Ascending aorta (tissue), 2 donors: Measurements from ENCODE around the gene UMAD1. TPM values are rescaled to one million over a fixed set of nuclear protein-coding genes. Genes with fewer than 3 reads are reported as not detected.

Experiments used
- DNase-seq, 2 donors: peaks; one replicate each; pipeline ENCODE4 v3.0.0-alpha.2; 2019; ENCODE audit warnings: low spot score in 2 of 2
- H3K27ac ChIP-seq, 2 donors: fragments of 200-600 bp; sonication (generic); one replicate each; pipeline ENCODE4 v1.5.1; 2016 to 2017; ENCODE audit warnings: mild to moderate bottlenecking in 1 of 2
- H3K27me3 ChIP-seq: fragments of 200-600 bp; sonication (generic); one replicate; pipeline ENCODE4 v1.5.1; 2017
- H3K36me3 ChIP-seq, 2 donors: fragments of 200-600 bp; sonication (generic); one replicate each; pipeline ENCODE4 v1.5.1; 2016
- H3K4me1 ChIP-seq, 2 donors: fragments of 200-600 bp; sonication (generic); one replicate each; pipeline ENCODE4 v1.5.1; 2016 to 2017; ENCODE audit warnings: mild to moderate bottlenecking in 1 of 2
- H3K4me3 ChIP-seq, 2 donors: fragments of 200-600 bp; sonication (generic); one replicate each; pipeline ENCODE4 v1.5.1; 2016 to 2017; ENCODE audit warnings: mild to moderate bottlenecking in 1 of 2
- H3K9me3 ChIP-seq, 2 donors: fragments of 200-600 bp; sonication (generic); one replicate each; pipeline ENCODE4 v1.5.1; 2016
- CTCF ChIP-seq, 3 experiments: fragments of 200-600 bp in 2 of 3; fragments of 450-650 bp in 1 of 3; sonication (generic) in 2 of 3; IDR thresholded peaks; one replicate each; pipeline ENCODE4 v1.5.1; 2016 to 2019; ENCODE audit warnings: antibody characterized with exemption in 3 of 3, mild to moderate bottlenecking in 1 of 3, moderate library complexity in 1 of 3
- intact Hi-C: fragments of 100-400 bp; cut with DNase I; formaldehyde crosslinking; loops from one replicate; pipeline ENCODE4 v1.15.1; 2023
- total RNA-seq: library from RNA; depleted of rRNA; stranded (reverse); fragments of >200 nt; gene quantifications from one replicate; pipeline ENCODE4 v1.1.0, GENCODE V29; 2016

Gene UMAD1
- total RNA-seq, 1 donor from 2014 or later, result 17.7 TPM

GRCh38 chr7:7884855-7885254 lies 244.3 kb downstream of the UMAD1 start:
- intact Hi-C loops, result no loop called here
- no peak for TF ChIP-seq CTCF (IDR thresholded peaks at IDR 0.05)
- no peaks in the 10 kb centered on the region for H3K36me3 ChIP-seq
- DNase-seq, result no peak
- H3K27me3 ChIP-seq, result no peaks in the 10 kb centered on the region
- no peak overlapping the region for H3K4me3 ChIP-seq
- no peak overlapping the region for H3K27ac ChIP-seq
- no peaks in the 10 kb centered on the region for H3K9me3 ChIP-seq
- no peaks in the 10 kb centered on the region for H3K4me1 ChIP-seq

- Histone ChIP-seq H3K27ac (no peak overlapping the region), H3K9me3 (no peaks in the 10 kb centered on the region), H3K4me1 (no peaks in the 10 kb centered on the region), H3K4me3 (no peak overlapping the region), H3K27me3 (no peaks in the 10 kb centered on the region), H3K36me3 (peaks cover 0 to 3% of the 10 kb centered on the region in 2 donors)
- intact Hi-C loops, result no loop called here
- TF ChIP-seq CTCF (IDR thresholded peaks at IDR 0.05), result no peak
- no peak for DNase-seq
These were observed 249.4 kb downstream of the UMAD1 start for GRCh38 chr7:7889791-7890568.

GRCh38 chr7:7895004-7895650 lies 254.6 kb downstream of the UMAD1 start:
- H3K27ac ChIP-seq, result no peak overlapping the region
- H3K9me3 ChIP-seq, result no peaks in the 10 kb centered on the region
- no peaks in the 10 kb centered on the region for H3K4me1 ChIP-seq
- no peak overlapping the region for H3K4me3 ChIP-seq
- no peak for TF ChIP-seq CTCF (IDR thresholded peaks at IDR 0.05)
- intact Hi-C loops, result no loop called here
- H3K27me3 ChIP-seq, result no peaks in the 10 kb centered on the region
- peaks cover 0 to 3% of the 10 kb centered on the region in 2 donors for H3K36me3 ChIP-seq
- no peak for DNase-seq

- Histone ChIP-seq H3K4me3 (no peak overlapping the region), H3K9me3 (no peaks in the 10 kb centered on the region), H3K4me1 (no peaks in the 10 kb centered on the region), H3K27ac (no peak overlapping the region), H3K27me3 (no peaks in the 10 kb centered on the region), H3K36me3 (peaks cover 0 to 3% of the 10 kb centered on the region in 2 donors)
- TF ChIP-seq CTCF (IDR thresholded peaks at IDR 0.05), result no peak
- no peak for DNase-seq
- intact Hi-C loops, result no loop called here
These were observed 255.2 kb downstream of the UMAD1 start for GRCh38 chr7:7895754-7896153.

GRCh38 chr7:7897509-7897908 lies 257.0 kb downstream of the UMAD1 start:
- no peaks in the 10 kb centered on the region for H3K9me3 ChIP-seq
- intact Hi-C loops, result no loop called here
- H3K4me1 ChIP-seq, result no peaks in the 10 kb centered on the region
- TF ChIP-seq CTCF (IDR thresholded peaks at IDR 0.05), result no peak
- H3K4me3 ChIP-seq, result no peak overlapping the region
- H3K27ac ChIP-seq, result no peak overlapping the region
- H3K27me3 ChIP-seq, result no peaks in the 10 kb centered on the region
- H3K36me3 ChIP-seq, result peaks cover 0 to 3% of the 10 kb centered on the region in 2 donors
- DNase-seq, result no peak
